Breast epithelium (tissue), 3 donors: ENCODE results near the gene PHKA2.

Experiments
- POLR2A ChIP-seq: fragments of 450-650 bp; IDR thresholded peaks from one replicate; pipeline ENCODE4 v1.6.1; 2016; ENCODE audit warnings: antibody characterized with exemption, mild to moderate bottlenecking, moderate library complexity
- TF ChIP-seq, protein P1 (sequence below), 3 donors: fragments of 450-650 bp; IDR thresholded peaks; one replicate each; pipeline ENCODE4 v1.5.1; 2016 to 2017; ENCODE audit warnings: antibody characterized with exemption in 3 of 3, mild to moderate bottlenecking in 3 of 3, moderate library complexity in 3 of 3

DNA sequence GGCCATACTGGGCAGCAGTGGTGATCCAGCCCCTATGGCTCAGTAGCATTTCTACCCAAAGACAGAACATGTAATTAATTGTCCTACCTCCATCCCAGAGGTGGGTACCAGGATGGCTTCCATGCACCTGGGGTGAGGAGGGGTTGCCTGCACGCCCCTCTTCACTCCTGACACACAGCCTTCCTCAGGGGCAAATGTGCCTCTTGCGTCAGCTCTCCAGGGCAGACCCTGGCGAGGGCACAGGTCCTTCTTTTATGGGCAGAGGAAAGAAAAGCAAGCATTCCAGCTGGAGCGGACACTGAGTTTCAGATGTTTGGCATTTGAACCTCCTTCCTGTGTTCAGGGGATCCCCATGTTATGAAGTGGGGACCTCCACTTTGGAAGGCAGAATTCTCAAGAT, 95.6 kb downstream of the PHKA2 start:
- TF ChIP-seq, protein P1, sequence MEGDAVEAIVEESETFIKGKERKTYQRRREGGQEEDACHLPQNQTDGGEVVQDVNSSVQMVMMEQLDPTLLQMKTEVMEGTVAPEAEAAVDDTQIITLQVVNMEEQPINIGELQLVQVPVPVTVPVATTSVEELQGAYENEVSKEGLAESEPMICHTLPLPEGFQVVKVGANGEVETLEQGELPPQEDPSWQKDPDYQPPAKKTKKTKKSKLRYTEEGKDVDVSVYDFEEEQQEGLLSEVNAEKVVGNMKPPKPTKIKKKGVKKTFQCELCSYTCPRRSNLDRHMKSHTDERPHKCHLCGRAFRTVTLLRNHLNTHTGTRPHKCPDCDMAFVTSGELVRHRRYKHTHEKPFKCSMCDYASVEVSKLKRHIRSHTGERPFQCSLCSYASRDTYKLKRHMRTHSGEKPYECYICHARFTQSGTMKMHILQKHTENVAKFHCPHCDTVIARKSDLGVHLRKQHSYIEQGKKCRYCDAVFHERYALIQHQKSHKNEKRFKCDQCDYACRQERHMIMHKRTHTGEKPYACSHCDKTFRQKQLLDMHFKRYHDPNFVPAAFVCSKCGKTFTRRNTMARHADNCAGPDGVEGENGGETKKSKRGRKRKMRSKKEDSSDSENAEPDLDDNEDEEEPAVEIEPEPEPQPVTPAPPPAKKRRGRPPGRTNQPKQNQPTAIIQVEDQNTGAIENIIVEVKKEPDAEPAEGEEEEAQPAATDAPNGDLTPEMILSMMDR (IDR thresholded peaks at IDR 0.05) = no peak
- no peak for TF ChIP-seq POLR2A
